SU-DHL-6 (cell line): Measurements from ENCODE around the gene ACBD3.

Experiments
- EZH2phosphoT487 ChIP-seq: fragments of 200-600 bp; sonication (generic), shearing (Covaris generic); conservative IDR thresholded peaks from 2 replicates; pipeline ENCODE4 v1.6.1; 2018; ENCODE audit warnings: mild to moderate bottlenecking, antibody characterized with exemption, low read length, moderate library complexity, mixed read lengths
- TF ChIP-seq, protein P1 (sequence below): fragments of 200-600 bp; sonication (generic); IDR thresholded peaks from one replicate; pipeline ENCODE4 v1.5.1; 2017; ENCODE audit warnings: antibody characterized with exemption, mild to moderate bottlenecking, low read length, moderate library complexity; ENCODE audit not compliant: insufficient read depth, poor library complexity, severe bottlenecking

DNA sequence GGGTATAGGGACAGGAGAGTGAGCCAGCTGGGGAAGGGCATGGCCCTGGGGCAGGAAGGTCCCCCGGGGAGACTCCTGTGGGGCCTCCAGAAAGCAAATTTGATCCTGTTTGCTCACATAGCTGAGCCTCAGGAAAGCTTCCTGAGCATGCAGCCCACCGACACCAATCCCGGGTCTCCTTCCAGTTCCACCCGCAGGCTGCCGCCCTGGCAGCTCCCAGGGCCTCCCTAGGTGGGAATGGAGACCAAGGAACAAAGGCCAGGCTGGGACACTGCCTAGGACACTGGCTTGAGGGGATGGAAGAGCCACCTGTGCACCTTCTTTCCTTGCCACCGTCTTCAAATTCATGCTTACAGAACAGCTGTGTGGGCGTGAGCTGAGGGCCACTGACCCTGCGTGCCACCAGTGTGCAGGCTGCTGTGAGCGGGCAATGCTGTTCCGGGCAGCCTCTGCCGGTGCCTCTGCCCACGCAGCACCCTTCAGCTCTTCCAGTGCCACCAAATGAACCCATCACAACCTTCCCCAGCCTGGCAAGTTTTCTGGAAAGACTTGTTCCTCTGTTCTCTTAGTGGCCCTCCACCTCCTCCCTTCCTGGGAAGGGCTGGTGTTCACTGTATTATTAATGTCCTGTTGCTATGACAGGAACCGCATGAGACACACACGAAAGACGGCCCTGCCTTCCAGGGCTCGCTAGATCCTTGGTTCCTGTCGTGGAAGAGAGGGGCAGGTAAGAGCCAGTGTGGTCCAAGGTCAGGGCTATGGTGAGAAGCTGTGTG, 53.6 kb downstream of the ACBD3 start:
- TF ChIP-seq, protein P1, sequence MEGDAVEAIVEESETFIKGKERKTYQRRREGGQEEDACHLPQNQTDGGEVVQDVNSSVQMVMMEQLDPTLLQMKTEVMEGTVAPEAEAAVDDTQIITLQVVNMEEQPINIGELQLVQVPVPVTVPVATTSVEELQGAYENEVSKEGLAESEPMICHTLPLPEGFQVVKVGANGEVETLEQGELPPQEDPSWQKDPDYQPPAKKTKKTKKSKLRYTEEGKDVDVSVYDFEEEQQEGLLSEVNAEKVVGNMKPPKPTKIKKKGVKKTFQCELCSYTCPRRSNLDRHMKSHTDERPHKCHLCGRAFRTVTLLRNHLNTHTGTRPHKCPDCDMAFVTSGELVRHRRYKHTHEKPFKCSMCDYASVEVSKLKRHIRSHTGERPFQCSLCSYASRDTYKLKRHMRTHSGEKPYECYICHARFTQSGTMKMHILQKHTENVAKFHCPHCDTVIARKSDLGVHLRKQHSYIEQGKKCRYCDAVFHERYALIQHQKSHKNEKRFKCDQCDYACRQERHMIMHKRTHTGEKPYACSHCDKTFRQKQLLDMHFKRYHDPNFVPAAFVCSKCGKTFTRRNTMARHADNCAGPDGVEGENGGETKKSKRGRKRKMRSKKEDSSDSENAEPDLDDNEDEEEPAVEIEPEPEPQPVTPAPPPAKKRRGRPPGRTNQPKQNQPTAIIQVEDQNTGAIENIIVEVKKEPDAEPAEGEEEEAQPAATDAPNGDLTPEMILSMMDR, result no peak
- no peak for TF ChIP-seq EZH2phosphoT487
